NOMO-1 treated with DMSO at 0.1 percent for 48 hours (cell line): Measurements from ENCODE around the gene NIP7.
"Not testable (repeated sequence)": the region's sequence is repeated elsewhere in the genome, so short reads cannot be mapped to it uniquely, and the experiment has no call there.

Experiments
- DNase-seq: peaks from one replicate; lab custom pipeline; 2025; ENCODE audit not compliant: unreplicated experiment; lab: John Stamatoyannopoulos, UW

The NIP7 gene

GRCh38 chr16:69339289-69340094 is at the start of gene NIP7, which contains the start of gene COG8:
Gene NIP7, plus strand, starts transcription at chr16:69339772. Its CDS starts 58 bp downstream, at chr16:69339830.
Gene COG8, minus strand, starts transcription at chr16:69339564. Its CDS starts 12 bp downstream, at chr16:69339552.
- peak; percentile 99 for DNase-seq

DNA sequence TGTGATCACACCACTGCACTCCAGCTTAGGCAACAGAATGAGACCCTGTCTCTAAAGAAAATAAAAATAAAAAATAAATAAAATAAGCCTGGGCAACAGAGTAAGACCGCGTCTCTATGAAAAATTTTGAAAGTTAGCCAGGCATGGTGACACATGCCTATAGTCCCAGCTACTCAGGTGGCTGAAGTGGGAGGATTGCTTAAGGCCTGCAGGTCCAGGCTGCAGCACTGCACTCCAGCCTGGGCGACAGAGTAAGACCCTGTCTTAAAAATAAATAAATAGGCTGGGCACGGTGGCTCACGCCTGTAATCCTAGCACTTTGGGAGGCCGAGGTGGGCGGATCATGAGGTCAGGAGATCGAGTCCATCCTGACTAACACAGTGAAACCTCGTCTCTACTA is 47.9 kb upstream of the NIP7 start:
- not testable (repeated sequence) for DNase-seq

- DNase-seq: no peak
These were observed 46.2 kb upstream of the NIP7 start for GRCh38 chr16:69293401-69293800.

GRCh38 chr16:69294051-69294450 is 45.5 kb upstream of the NIP7 start:
- DNase-seq: no peak

- not testable (repeated sequence) for DNase-seq
These were observed 42.8 kb upstream of the NIP7 start for GRCh38 chr16:69296771-69297170.

GRCh38 chr16:69298261-69298660 is 41.3 kb upstream of the NIP7 start:
- DNase-seq: no peak

DNA sequence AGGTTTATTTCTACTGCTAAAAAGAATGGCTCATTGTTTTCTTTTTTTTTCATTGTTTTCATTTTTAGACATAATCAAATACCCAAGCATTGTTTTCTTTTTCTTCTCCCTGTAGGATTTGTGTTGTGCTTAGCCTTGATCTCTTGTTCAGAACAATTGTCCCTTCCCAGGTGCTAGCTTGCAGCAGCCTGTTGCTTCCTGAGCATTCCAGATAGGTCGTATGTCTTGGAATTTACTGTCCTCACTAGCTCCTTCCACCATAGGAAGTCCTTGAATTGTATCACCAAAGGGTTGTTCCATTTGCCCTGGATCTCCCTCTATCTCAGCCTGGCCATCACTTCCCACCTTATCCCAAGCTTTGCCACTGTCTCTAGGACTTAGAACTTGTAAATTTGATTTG is 38.4 kb upstream of the NIP7 start:
- no peak for DNase-seq

GRCh38 chr16:69301861-69302260 is 37.7 kb upstream of the NIP7 start:
- DNase-seq: no peak

- DNase-seq: no peak
These were observed 37.3 kb upstream of the NIP7 start for GRCh38 chr16:69302301-69302700.

DNA sequence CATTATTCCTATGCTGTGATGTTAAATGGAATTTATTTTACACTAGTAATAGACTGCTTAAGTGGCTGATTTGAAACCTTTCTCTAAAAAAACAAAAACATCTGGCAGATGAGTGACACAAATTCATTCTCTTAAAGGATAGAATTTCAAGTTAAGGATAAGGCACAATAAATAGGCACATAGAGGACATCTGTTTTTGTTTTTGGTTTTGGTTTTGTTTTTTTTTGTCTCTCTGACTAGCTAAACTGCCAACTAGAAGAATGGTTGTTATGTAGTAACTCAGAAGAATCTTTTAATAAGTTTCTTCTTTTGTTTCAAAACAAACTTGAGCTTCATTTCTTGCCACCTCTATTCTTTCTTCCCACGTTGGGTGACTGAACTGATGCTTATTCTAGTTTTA is 33.5 kb upstream of the NIP7 start:
- DNase-seq: no peak

- DNase-seq: no peak
These were observed 32.5 kb upstream of the NIP7 start for GRCh38 chr16:69307091-69307490.

DNA sequence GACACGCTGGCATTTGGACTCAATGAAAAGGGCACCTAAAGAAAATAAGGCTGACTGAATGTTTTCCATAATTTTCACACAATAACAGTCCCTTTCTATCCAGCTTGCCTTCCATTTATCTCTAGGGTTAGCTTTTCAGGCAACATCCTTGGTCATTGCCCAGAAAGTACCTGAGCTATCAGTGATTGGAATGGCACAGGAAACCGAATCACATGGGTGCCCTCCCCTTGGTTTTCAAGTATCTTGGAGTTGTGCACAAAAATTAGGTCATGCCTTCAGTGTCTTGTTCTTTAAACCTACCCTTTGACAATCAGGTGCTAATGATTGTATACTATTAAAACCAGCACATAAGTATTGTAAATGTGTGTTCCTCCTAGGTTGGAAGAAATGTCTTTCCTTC is 31.7 kb upstream of the NIP7 start:
- no peak for DNase-seq

DNA sequence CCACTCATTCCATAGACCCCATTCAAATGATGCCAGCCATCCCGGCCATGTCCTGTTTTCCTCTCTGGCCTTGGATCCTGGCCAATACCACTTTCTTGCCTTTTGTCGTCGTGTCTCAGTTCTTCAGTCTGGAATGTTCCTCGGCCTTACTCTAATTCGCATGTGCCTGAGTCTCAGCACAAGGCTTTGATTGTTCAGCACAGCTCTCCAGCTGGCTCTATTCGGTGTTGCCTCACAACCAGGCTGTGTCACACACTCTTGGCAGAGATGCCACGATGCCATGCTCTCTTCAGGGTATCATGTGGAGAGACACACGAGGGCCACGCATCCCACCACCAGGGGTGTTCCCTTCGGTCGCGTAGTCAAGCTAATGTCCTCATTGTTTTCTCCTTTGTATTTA is 30.3 kb upstream of the NIP7 start:
- no peak for DNase-seq

- DNase-seq: peak; percentile 96
These were observed 28.7 kb upstream of the NIP7 start, which contains the start of gene VPS4A for GRCh38 chr16:69310653-69311532. Gene VPS4A, plus strand, starts transcription at chr16:69311350. Its CDS starts 162 bp downstream, at chr16:69311512.

- DNase-seq: peak; percentile 23
These were observed 27.8 kb upstream of the NIP7 start for GRCh38 chr16:69311533-69312387.

GRCh38 chr16:69313469-69313868 is 26.1 kb upstream of the NIP7 start:
- DNase-seq: no peak

DNA sequence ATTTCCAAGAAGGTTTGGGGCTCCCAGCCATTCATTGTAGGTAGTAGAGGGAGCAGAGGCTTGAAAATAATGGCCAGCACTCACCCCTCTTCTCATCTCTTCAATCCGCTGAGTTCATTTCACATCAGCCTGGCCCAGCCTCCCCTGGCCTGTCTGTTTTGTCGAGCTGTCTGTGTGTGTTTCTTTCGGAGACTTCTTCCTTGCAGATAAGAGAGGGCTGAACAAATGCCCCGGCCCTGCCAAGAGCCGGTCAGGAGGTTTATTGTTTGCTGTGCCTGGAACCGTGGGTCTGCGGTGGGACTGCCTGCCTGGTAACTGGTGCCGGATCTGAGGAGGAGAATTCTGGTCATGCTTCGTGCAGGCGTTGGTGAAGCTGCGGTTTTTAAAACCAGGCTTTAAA is 25.0 kb upstream of the NIP7 start:
- no peak for DNase-seq

DNA sequence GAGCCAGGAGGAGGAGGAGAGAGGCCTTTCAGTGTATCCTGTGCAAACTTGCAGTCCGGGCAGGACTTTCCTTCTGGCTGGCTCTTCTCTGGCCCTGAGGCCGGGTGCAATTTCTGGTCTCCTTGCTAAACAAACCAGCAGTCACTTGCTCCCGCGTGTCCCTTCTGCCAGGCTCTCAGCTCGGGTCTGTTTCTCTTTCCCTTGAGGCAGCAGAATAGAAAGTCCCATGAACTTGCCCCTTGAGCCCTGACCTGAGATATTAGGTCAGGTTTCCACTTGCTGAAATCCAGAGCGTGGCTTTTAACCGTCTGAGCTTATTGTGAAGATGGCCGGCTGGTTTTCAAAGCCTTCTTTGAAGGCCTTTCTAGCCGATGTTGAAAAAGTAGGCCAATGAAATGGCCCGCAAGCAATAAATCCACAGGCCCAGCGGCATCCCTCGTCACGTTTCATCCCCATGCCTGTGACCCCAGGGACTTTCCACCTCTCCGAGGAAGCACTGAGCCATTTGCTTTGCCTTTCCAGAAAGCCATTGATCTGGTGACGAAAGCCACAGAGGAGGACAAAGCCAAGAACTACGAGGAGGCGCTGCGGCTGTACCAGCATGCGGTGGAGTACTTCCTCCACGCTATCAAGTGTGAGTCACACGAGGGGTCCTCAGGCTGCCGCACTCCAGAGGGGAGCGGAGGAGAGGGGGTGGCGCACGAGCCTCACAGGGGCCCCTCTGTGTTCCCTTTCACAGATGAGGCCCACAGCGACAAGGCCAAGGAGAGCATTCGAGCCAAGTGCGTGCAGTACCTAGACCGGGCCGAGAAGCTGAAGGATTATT is 23.9 kb upstream of the NIP7 start:
- DNase-seq: no peak

DNA sequence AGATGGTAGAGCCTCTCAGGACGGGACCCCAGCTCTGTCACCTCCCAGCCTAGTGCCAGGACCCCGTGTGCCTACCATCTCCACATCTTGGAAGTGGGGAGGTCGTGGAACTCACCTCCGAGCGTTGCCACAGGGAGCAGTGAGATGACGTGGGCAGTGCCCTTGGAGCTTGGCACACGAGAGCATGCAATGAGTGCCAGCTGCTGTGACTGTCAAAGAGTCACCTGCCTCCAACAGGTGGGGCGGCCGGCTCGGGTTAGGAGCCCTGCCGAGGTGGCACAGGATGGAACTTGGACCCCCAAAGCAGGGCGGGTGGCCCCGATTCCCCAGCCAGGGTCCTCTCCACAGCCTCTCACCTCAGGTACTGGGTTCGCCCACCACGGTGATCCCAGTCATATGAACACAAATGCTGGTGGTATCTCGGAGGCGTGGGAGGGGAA is 23.0 kb upstream of the NIP7 start:
- DNase-seq: no peak
